Astrocyte (in vitro differentiated cells and primary cell): ENCODE measurements around the gene SOX30.

ENCODE experiments used
- EZH2 ChIP-seq: IDR thresholded peaks from 2 replicates; pipeline ENCODE4 v1.6.1; 2012; ENCODE audit warnings: mild to moderate bottlenecking, low read length, inconsistent platforms; ENCODE audit not compliant: insufficient read depth
- TF ChIP-seq, protein P1 (sequence below): IDR thresholded peaks from 2 replicates; pipeline ENCODE4 v1.5.1; 2011; ENCODE audit warnings: low read depth, mild to moderate bottlenecking, inconsistent platforms, low read length, moderate library complexity; ENCODE audit not compliant: insufficient read depth

- TF ChIP-seq, protein P1, sequence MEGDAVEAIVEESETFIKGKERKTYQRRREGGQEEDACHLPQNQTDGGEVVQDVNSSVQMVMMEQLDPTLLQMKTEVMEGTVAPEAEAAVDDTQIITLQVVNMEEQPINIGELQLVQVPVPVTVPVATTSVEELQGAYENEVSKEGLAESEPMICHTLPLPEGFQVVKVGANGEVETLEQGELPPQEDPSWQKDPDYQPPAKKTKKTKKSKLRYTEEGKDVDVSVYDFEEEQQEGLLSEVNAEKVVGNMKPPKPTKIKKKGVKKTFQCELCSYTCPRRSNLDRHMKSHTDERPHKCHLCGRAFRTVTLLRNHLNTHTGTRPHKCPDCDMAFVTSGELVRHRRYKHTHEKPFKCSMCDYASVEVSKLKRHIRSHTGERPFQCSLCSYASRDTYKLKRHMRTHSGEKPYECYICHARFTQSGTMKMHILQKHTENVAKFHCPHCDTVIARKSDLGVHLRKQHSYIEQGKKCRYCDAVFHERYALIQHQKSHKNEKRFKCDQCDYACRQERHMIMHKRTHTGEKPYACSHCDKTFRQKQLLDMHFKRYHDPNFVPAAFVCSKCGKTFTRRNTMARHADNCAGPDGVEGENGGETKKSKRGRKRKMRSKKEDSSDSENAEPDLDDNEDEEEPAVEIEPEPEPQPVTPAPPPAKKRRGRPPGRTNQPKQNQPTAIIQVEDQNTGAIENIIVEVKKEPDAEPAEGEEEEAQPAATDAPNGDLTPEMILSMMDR, result no peak
- TF ChIP-seq EZH2, result no peak
Observed at GRCh38 chr5:157630341-157630740, 21.9 kb downstream of the SOX30 start.
